B cell (primary cell): ENCODE results near the gene NRDE2.

Experiments used
- EZH2 ChIP-seq: IDR thresholded peaks from 2 replicates; pipeline ENCODE4 v1.6.1; 2012; ENCODE audit warnings: borderline replicate concordance, low read depth, mild to moderate bottlenecking, moderate library complexity, low read length; ENCODE audit not compliant: insufficient read depth, poor library complexity, severe bottlenecking
- TF ChIP-seq, protein P1 (sequence below): fragments of 200-600 bp; IDR thresholded peaks from one replicate; pipeline ENCODE4 v1.8.0; 2022; ENCODE audit warnings: antibody characterized with exemption, mild to moderate bottlenecking

DNA sequence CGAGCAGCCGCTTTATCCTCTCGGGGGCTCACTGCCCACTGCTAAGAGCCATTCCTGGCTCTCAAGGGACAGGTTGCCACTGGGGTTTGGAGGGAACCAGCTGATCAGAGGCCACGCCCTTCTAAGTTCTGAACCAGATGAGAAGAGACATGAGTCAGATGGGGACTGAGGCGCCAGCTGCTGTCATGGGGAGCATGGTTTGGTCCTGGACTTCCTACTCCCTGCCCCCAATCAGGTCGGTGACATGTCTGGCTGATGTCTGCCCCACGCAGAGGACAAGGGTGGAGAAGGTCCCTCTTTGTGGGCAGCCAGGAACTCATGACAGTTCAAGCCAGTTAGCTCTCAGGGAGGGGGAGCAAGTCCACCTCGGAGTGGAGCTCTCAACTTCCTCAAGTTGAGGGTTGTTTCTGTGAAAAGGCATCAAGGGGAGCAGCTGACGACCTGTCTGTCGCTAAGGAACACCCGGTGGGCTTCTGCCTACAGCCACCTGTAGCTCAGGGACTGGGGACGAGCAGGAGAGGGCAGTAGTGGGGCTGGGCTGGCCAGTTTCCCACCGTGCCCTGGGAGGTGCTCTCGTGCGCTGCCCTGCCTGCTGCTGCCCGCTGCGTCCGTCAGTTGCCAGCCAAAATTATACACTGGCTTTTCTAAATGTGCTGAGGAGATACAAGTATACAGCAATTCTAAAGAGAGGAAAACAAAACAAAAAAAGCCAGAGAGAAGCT lies 54.9 kb downstream of the NRDE2 start:
- TF ChIP-seq, protein P1, sequence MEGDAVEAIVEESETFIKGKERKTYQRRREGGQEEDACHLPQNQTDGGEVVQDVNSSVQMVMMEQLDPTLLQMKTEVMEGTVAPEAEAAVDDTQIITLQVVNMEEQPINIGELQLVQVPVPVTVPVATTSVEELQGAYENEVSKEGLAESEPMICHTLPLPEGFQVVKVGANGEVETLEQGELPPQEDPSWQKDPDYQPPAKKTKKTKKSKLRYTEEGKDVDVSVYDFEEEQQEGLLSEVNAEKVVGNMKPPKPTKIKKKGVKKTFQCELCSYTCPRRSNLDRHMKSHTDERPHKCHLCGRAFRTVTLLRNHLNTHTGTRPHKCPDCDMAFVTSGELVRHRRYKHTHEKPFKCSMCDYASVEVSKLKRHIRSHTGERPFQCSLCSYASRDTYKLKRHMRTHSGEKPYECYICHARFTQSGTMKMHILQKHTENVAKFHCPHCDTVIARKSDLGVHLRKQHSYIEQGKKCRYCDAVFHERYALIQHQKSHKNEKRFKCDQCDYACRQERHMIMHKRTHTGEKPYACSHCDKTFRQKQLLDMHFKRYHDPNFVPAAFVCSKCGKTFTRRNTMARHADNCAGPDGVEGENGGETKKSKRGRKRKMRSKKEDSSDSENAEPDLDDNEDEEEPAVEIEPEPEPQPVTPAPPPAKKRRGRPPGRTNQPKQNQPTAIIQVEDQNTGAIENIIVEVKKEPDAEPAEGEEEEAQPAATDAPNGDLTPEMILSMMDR: no peak
- no peak for TF ChIP-seq EZH2
